ENCODE data around the gene GABARAP. TPM values are rescaled to one million over a fixed set of nuclear protein-coding genes. Genes with fewer than 3 reads are reported as not detected.

The GABARAP gene
- total RNA-seq, 4 donors from 2014 or later: 172 to 384 (median 197) TPM

DNA sequence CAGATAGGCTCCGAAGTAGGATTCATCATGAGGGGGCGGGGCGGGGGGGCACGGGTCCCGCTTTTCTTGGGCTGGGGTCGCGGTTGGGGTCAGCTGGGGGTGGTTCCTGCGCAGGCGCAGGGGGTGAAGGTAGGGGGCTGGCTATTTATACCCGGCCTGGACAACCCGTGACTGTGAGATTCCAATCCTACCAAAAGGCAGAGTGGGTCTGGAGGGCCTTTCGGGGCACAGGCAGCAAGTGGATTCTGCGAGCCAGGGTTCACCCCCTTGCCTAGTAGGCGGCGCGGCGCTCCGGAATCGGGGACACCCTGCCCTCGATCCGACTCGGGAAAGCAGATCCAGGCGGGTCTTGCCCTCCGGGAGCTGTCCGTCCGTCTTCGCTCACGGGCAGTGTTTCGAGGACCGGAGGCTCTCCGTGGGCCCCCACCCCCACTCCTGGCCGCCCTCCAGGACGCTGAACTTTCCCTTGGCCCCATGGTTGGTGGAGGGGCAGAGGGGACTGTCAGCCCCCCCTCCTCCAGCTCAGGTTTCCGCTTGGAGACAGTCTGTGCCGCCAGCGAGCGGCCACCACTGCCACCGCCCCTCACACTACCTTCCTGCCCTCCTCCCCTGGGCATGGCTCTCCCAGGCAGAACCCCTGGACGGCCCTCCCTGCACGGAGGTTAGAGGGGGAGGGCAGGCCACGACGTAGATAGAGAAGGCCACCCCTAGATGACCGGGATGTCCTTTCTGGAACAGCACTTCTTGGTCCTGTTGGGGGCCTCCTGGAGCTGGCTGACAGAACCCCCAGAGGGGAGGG lies 39.9 kb upstream of the GABARAP start:
- no peak for TF ChIP-seq POLR2A (IDR thresholded peaks at IDR 0.05)
- TF ChIP-seq CTCF (IDR thresholded peaks at IDR 0.05): no peak
- peaks cover 0 to 32% (median 0%) of the 10 kb centered on the region in 3 donors for H3K36me3 ChIP-seq
- peaks cover 23 to 55% (median 27%) of the 10 kb centered on the region in 3 donors for H3K4me1 ChIP-seq
- no peaks in the 10 kb centered on the region for H3K9me3 ChIP-seq
- peaks cover 0 to 31% (median 0%) of the 10 kb centered on the region in 4 donors for H3K27me3 ChIP-seq
- H3K27ac ChIP-seq: peak overlapping the region; percentile 70 to 92 (median 90)
- no peak for DNase-seq
- intact Hi-C loops (cut with DNase I): no loop called here
- peak overlapping the region; percentile 31 to 73 (median 58) for H3K4me3 ChIP-seq
- 31% methylated on average over 14 of the region's 43 CpGs; no CpG with 5 or more reads in 1 of the 2 donors for WGBS, 2 donors

DNA sequence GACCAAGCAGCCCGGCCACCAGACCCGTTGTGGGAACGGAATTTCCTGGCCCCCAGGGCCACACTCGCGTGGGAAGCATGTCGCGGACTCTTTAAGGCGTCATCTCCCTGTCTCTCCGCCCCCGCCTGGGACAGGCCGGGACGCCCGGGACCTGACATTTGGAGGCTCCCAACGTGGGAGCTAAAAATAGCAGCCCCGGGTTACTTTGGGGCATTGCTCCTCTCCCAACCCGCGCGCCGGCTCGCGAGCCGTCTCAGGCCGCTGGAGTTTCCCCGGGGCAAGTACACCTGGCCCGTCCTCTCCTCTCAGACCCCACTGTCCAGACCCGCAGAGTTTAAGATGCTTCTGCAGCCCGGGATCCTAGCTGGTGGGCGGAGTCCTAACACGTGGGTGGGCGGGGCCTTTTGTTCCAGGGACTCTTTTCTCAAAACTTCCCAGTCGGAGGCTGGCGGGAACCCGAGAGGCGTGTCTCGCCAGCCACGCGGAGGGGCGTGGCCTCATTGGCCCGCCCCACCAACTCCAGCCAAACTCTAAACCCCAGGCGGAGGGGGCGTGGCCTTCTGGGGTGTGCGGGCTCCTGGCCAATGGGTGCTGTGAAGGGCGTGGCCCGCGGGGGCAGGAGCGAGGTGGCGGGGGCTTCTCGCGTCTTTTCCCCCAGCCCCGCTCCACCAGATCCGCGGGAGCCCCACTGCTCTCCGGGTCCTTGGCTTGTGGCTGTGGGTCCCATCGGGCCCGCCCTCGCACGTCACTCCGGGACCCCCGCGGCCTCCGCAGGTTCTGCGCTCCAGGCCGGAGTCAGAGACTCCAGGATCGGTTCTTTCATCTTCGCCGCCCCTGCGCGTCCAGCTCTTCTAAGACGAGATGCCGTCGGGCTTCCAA lies 39.1 kb upstream of the GABARAP start, which contains the start of gene SLC2A4:
Gene SLC2A4 (plus strand): TSS at position 645 of the 879 bp plus-strand sequence. CDS start 217 bp downstream, at position 862.
- Histone ChIP-seq H3K4me3 (peak within 1 kb of the TSS; percentile 31 to 73 (median 58)), H3K36me3 (peaks cover 0 to 27% (median 0%) of the 10 kb centered on the region in 3 donors), H3K4me1 (peaks cover 23 to 55% (median 27%) of the 10 kb centered on the region in 3 donors), H3K9me3 (no peaks in the 10 kb centered on the region), H3K27ac (peak within 1 kb of the TSS; percentile 70 to 92 (median 90)), H3K27me3 (peaks cover 0 to 31% (median 0%) of the 10 kb centered on the region in 4 donors)
- intact Hi-C loops (cut with DNase I): no loop called here
- peak in 2 of 4 donors; percentile 46 to 62 for TF ChIP-seq POLR2A (IDR thresholded peaks at IDR 0.05)
- TF ChIP-seq CTCF (IDR thresholded peaks at IDR 0.05): peak in 1 of 6 experiments; percentile 23
- WGBS, 2 donors: 1 to 3% methylated on average over 6 to 44 of the region's 71 CpGs
- no peak for DNase-seq

- intact Hi-C loops (cut with DNase I): no loop called here
- H3K27ac ChIP-seq: peak overlapping the region; percentile 70 to 92 (median 90)
- WGBS, 2 donors: 0 to 1% methylated on average over 8 to 15 of the region's 29 CpGs
Measured at GRCh38 chr17:7280519-7281073, 38.3 kb upstream of the GABARAP start.

GRCh38 chr17:7279448-7279847 lies 37.2 kb upstream of the GABARAP start:
- no peak for TF ChIP-seq CTCF (IDR thresholded peaks at IDR 0.05)
- peak overlapping the region in 2 of 4 donors; percentile 88 to 92 for H3K27ac ChIP-seq
- H3K27me3 ChIP-seq: peaks cover 0 to 26% (median 0%) of the 10 kb centered on the region in 4 donors
- H3K4me1 ChIP-seq: peaks cover 23 to 49% (median 27%) of the 10 kb centered on the region in 3 donors
- no peak for DNase-seq
- intact Hi-C loops (cut with DNase I): no loop called here
- no peaks in the 10 kb centered on the region for H3K9me3 ChIP-seq
- 70 to 78% methylated on average over 8 of the region's 8 CpGs for WGBS, 2 donors
- no peak overlapping the region for H3K4me3 ChIP-seq
- peaks cover 0 to 9% (median 0%) of the 10 kb centered on the region in 3 donors for H3K36me3 ChIP-seq

More at GRCh38 chr17:7280519-7281073, 38.3 kb upstream of the GABARAP start:
- Histone ChIP-seq H3K4me3 (peak overlapping the region; percentile 31 to 73 (median 58)), H3K27me3 (peaks cover 0 to 31% (median 0%) of the 10 kb centered on the region in 4 donors), H3K9me3 (no peaks in the 10 kb centered on the region), H3K4me1 (peaks cover 23 to 52% (median 27%) of the 10 kb centered on the region in 3 donors), H3K36me3 (peaks cover 0 to 20% (median 0%) of the 10 kb centered on the region in 3 donors)
- no peak for DNase-seq
- peak; percentile 92 to 98 (median 96) for TF ChIP-seq CTCF (IDR thresholded peaks at IDR 0.05)
- no peak for TF ChIP-seq POLR2A (IDR thresholded peaks at IDR 0.05)
